Tongue (tissue), 3 donors: ENCODE results near the gene CRACR2B. TPM values are rescaled to one million over a fixed set of nuclear protein-coding genes. Genes with fewer than 3 reads are reported as not detected.

ENCODE experiments used
- DNase-seq: peaks from one replicate; pipeline ENCODE4 v3.0.0-alpha.2; 2015
- small RNA-seq: library from RNA; depleted of rRNA; stranded (forward); fragments of <200 nt; gene quantifications from one replicate; pipeline ENCODE3, GENCODE V24; 2014; ENCODE audit warnings: low replicate concordance
- total RNA-seq: library from RNA; depleted of rRNA; stranded (reverse); fragments of >200 nt; gene quantifications from one replicate; pipeline ENCODE4 v1.2.3, GENCODE V29; 2014

CRACR2B gene
- total RNA-seq, 1 donor from 2014 or later = 22.6 TPM

DNA sequence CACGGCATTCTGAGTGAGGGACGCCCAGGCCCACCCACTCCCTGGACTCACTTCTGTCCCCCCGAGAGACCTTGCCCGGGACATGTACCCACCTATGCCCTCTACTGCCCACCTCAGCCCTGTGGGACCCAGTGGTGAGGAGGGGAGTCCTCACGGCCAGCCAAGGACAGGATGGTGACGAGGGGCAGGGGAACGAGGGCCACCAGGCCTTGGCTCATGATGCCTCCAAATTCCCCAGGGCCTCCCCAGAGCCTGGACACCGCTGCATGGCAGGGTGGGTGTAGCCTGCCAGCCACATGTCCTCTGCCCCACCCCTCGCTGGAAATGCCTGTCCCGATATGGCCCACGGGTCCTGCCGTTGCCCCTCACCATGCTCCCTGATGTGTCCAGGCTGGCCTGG, 41.1 kb downstream of the CRACR2B start:
- DNase-seq = no peak

DNA sequence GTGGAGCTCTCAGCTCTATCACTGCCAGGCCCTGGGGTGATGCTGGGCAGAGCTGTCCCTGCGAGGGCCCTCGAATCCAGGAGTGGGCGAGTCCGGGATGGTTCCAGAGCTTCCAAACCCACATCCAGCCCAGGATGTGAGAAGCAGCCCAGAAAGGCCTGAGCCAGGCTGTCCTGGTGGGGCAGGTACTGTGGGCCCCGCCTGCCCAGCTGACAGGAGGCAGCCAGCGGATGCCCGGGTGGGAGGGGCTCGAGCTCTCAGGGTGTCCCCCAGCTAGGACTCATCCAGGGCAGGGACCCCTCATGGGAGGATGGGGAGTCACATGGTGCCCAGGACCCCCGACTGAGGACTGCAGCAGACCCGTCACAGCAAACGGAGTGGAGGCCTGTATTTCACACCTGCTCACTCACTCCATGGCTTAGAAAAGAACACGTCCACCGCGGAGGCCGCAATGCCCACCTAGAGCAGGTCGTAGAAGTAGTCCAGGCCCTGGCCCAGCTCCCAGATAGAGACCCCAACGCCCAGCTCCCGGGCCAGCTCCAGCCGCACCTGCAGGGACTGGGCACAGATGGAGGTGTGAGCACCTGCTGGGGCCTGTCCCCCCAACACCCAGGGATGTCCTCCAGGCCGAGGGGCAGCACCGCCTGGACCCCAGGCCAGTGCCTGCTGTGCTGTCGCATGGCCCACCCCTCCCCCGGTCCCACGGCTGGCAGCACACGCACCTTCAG, 41.8 kb downstream of the CRACR2B start:
- no peak for DNase-seq

DNA sequence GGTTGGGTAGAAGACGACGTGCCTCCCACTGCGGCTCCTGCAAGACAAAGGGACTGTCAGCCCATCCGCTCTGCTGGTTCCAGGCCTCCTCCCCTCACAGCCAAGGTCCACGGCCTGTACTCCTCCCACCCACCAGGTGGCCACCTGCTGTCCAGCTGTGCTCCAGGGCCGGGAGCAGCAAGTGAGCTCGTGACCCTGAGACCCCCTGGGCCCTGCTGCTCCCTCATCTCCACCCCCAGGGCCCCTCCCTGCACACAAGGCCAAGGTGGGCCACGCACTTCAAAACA, 42.4 kb downstream of the CRACR2B start:
- DNase-seq = no peak

DNA sequence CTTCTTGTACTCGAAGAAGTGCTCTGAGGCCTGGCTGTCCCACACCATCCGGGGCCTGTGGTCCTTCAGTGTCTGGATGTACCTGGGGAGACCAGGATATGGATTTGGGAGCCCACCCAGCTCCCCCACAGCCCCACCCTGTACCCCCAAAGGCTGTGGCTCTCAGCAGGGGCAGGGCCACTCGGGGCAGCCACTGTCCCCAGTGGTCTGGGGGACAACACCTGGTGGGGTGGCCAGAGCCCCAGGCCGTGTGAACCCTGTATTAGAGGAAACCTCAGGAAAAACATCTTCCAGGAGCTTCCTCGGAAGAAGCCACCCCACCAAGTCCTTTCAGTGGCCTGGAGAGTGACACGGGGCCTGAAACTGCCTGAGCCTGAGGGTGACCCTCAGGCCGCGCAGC, 42.7 kb downstream of the CRACR2B start:
- no peak for DNase-seq

DNA sequence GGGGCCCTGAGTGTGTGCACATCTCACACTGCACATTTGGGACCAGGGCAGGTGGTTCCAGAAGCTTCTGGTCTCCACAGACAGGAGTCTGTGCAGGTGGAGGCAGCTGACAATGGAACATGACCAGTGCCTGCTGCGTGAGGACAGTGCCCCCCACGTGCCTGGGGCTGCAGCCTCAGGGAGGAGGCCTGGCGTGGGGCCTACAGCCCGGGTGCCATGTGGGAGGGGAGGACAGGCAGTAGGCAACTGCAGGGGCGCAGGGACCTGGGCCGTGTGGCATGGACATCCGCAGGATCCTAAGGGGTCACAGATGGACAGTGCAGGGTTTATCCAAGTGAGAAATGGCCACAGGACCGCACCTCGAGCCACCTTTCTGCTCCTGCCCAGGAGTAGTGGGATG, 43.8 kb downstream of the CRACR2B start:
- no peak for DNase-seq

DNA sequence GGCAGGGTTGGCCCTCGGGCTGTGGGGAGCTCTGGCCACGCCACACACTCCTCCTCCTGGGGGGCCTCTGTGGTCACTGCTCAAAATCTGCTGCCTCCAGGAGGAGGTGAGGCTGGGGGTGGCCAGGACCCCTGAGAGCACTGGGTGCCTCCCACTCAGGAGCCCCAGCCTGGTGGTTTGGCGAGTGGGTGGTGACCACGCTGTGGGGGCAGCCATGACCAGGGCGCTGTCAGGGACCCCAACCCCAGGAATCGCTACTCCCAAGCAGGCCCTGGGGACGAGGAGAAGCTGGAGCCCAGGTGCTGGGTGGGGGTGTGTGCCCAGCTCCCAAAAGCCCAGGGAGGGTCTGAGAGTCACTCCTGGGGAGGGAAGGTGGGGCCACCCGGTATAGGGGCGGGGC, 45.1 kb downstream of the CRACR2B start:
- DNase-seq = no peak

DNA sequence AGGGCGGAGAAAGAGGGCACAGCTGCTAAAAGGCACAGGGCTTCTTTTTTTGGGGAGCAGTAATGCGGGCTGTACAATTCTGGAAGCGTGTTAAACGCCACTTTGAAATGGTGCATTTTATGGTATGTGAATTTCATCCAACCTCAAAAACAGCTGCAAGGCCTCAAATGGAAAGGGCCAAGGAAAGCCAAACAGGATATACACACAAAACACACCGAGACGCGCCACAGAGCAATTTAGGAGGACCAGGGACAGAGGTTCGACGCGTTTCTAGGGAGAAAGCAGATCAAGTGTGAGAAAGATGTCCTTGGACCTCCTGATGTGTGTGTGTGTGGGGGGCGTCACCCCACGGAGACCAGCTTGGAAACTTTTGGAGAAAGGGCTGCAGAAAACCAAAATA, 46.0 kb downstream of the CRACR2B start:
- DNase-seq = peak; percentile 63

DNA sequence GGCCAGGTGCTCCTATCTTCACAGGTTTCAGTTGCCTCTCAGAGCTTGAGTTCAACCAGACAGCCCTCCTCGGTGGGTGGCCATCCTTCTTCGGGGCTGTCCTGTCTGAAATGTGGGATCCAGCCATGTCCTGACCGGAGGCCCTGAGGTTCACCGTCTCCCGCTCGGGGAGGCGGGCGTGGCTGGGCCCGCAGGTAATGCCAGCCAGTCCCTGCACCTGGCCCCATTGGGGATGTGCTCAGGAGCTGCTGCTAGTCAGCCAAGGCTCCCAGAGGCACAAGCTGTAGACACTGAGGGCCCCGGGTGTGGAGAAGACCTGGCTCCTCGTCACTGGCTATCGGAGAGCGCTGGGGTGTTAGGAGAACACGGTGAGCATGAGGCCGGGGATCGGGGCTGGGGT, 47.5 kb downstream of the CRACR2B start:
- DNase-seq = no peak

DNA sequence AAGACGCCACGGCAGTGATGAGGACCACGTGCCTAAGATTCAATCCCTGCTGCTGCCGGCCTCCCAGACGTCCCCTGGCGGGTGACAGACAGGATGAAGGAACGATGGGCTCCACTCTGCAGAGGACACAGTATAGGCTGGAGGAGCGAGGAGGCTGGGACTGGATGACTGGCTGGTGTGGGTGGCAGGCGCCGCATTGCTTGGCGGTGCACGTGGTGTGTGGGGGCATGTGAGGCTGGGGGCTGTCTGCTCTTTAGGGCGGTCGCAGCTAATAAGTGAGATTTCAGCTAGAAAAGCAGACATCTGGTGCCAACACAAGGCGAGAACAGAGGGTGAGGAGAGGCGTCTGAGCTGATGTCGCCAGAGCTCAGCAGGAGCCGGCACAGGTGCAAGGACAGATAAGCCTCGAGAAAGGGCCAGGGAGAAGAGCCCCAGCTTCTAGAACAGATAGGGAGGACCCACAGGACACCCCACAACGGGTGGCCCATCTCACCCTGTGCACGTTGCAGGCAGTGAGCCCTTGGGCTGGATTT, 48.1 kb downstream of the CRACR2B start:
- no peak for DNase-seq

DNA sequence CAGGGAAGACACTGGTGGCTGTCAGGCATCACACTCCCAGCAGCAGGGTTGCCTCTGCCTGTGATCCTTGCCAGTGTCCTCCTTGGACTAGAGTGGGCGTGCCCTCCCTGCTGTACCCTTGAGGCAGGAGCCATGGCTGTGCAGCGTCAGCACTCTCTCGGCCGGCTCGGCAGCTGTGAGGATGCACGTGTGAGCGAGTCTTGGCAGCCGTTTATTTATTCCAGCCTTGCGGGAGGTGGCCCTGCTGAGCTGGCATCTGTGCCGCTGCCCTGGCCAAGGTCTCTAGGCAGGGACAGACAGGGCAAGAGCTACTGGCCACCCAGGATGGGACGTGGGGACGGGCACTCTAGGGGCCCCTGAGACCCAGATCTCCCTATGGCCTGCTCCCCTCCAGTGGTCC, 48.8 kb downstream of the CRACR2B start:
- DNase-seq = peak; percentile 80

DNA sequence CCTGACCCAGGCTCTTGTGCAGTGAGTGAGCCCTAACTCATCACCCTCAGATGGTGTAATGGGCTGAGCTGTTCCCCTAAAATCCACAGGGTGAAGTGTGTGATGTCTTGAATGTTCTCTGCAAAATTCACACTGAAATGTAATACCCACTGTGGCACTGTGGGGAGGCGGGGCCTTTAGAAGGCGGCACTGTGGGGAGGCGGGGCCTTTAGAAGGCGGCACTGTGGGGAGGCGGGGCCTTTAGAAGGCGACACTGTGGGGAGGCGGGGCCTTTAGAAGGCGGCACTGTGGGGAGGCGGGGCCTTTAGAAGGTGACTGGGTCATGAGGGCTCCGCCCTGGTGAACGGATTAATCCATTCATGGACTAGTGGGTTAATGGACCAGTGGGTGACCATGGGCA, 49.8 kb downstream of the CRACR2B start:
- no peak for DNase-seq

DNA sequence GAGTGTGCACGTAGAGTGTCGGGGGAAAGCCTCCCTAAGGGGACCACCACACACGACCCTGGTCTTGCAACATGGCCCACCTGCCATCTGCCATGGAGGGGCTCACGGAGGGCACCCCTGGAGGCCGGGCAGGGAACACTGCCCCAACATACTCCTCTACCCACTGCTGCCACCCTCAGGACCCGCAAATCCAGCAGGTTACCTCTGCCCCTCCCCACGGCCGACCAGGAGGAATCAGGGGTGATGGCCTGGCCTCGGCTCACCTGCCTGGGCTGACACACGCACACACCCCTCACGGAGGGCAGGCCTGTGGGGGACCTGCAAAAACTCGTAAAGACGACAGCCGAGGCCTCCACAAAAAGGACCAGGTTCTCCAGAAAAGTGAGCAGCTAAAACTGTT, 52.7 kb downstream of the CRACR2B start:
- DNase-seq = no peak

Small RNAs within 50 kb of the gene (small RNA-seq; reads per million reads assigned to genes)
- not detected for gene SNORA52

Other genes with a start within 250 kb of the CRACR2B start
- 12.5 TPM for gene IRF7, start 212.0 kb upstream of the CRACR2B start, total RNA-seq
- gene CDHR5, start 203.0 kb upstream of the CRACR2B start, total RNA-seq = not detected
- gene SCT, start 200.7 kb upstream of the CRACR2B start, total RNA-seq = 21.6 TPM
- not detected for gene DRD4, start 190.7 kb upstream of the CRACR2B start, total RNA-seq
- 18.8 TPM for gene DEAF1, start 132.7 kb upstream of the CRACR2B start, total RNA-seq
- gene TMEM80, start 132.1 kb upstream of the CRACR2B start, total RNA-seq = 10.1 TPM
- gene EPS8L2, start 121.7 kb upstream of the CRACR2B start, total RNA-seq = 88.3 TPM
- 79.3 TPM for gene TALDO1, start 80.5 kb upstream of the CRACR2B start, total RNA-seq
- 17.4 TPM for gene GATD1, start 50.4 kb upstream of the CRACR2B start, total RNA-seq
- not detected for gene CEND1, start 37.8 kb upstream of the CRACR2B start, total RNA-seq
- gene SLC25A22, start 29.6 kb upstream of the CRACR2B start, total RNA-seq = 7.5 TPM
- 13.4 TPM for gene PIDD1, start 22.7 kb upstream of the CRACR2B start, total RNA-seq
- 259 TPM for gene RPLP2, start 18.0 kb upstream of the CRACR2B start, total RNA-seq
- 29.8 TPM for gene PNPLA2, start 9.0 kb upstream of the CRACR2B start, total RNA-seq
- gene CD151, start 5.0 kb downstream of the CRACR2B start, total RNA-seq = 181 TPM
- 11.9 TPM for gene POLR2L, start 14.6 kb downstream of the CRACR2B start, total RNA-seq
- gene TSPAN4, start 14.9 kb downstream of the CRACR2B start, total RNA-seq = 44.6 TPM
- gene CHID1, start 82.9 kb downstream of the CRACR2B start, total RNA-seq = 46.4 TPM
- 28.6 TPM for gene AP2A2, start 98.0 kb downstream of the CRACR2B start, total RNA-seq
- gene MUC6, start 208.8 kb downstream of the CRACR2B start, total RNA-seq = not detected
- 1.8 TPM for gene MUC2, start 247.0 kb downstream of the CRACR2B start, total RNA-seq